Stomach (tissue), 4 donors: ENCODE measurements around the gene CDK5RAP3.
"Not testable (repeated sequence)": the region's sequence is repeated elsewhere in the genome, so short reads cannot be mapped to it uniquely, and the experiment has no call there.

Experiments
- CTCF ChIP-seq, 7 experiments: fragments of 450-650 bp in 4 of 7; fragments of 200-600 bp in 3 of 7; sonication (generic) in 3 of 7; IDR thresholded peaks; one replicate each; pipeline ENCODE4 v1.5.1; 2016 to 2019; ENCODE audit warnings: antibody characterized with exemption in 7 of 7, control low read depth in 2 of 7, mild to moderate bottlenecking in 1 of 7
- EP300 ChIP-seq: sonication (generic); formaldehyde crosslinking; IDR thresholded peaks from one replicate; pipeline ENCODE4 v1.6.1; 2017; ENCODE audit warnings: antibody characterized with exemption

- TF ChIP-seq CTCF (IDR thresholded peaks at IDR 0.05); EP300: not testable (repeated sequence)
Measured at GRCh38 chr17:47935468-47935867, 35.4 kb upstream of the CDK5RAP3 start.
